ENCODE measurements around the gene ARAP1.

ARAP1 gene

GRCh38 chr11:72741849-72742512, 10.2 kb downstream of the ARAP1 start:
- FAIRE-seq = no peak

- FAIRE-seq = no peak
Observed at GRCh38 chr11:72741429-72741833, 10.8 kb downstream of the ARAP1 start.

- no peak for FAIRE-seq
Observed at GRCh38 chr11:72740562-72741428, 11.4 kb downstream of the ARAP1 start.

- FAIRE-seq = no peak
Observed at GRCh38 chr11:72740060-72740424, 12.2 kb downstream of the ARAP1 start.

GRCh38 chr11:72739240-72740059, 12.8 kb downstream of the ARAP1 start:
- no peak for FAIRE-seq

GRCh38 chr11:72738199-72739141, 13.7 kb downstream of the ARAP1 start:
- FAIRE-seq = no peak

GRCh38 chr11:72737336-72737735, 14.9 kb downstream of the ARAP1 start:
- no peak for FAIRE-seq

GRCh38 chr11:72736452-72737069, 15.6 kb downstream of the ARAP1 start:
- no peak for FAIRE-seq

GRCh38 chr11:72735495-72736027, 16.6 kb downstream of the ARAP1 start:
- no peak for FAIRE-seq

- no peak for FAIRE-seq
Observed at GRCh38 chr11:72732329-72732728, 19.9 kb downstream of the ARAP1 start.

- FAIRE-seq = no peak
Observed at GRCh38 chr11:72730737-72731136, 21.5 kb downstream of the ARAP1 start.

- FAIRE-seq = no peak
Observed at GRCh38 chr11:72730243-72730642, 22.0 kb downstream of the ARAP1 start.

GRCh38 chr11:72727521-72727920, 24.7 kb downstream of the ARAP1 start:
- FAIRE-seq = no peak

GRCh38 chr11:72726266-72727220, 25.7 kb downstream of the ARAP1 start:
- no peak for FAIRE-seq

- FAIRE-seq = no peak
Observed at GRCh38 chr11:72725724-72726028, 26.5 kb downstream of the ARAP1 start.

- no peak for FAIRE-seq
Observed at GRCh38 chr11:72724851-72725723, 27.1 kb downstream of the ARAP1 start.

GRCh38 chr11:72724021-72724551, 28.1 kb downstream of the ARAP1 start:
- FAIRE-seq = no peak

- no peak for FAIRE-seq
Observed at GRCh38 chr11:72723508-72723907, 28.7 kb downstream of the ARAP1 start.

Data from colon (tissue), 2 donors.